T-helper 1 cell treated with Interleukin-12 subunit alpha and Interleukin-12 subunit beta and Interleukin-4 antibody, amounts not matched to agents 30 ng/mL and 1 ng/mL, for 36 hours (primary cell): Measurements from ENCODE around the gene FAM163A. TPM values are rescaled to one million over a fixed set of nuclear protein-coding genes. Genes with fewer than 3 reads are reported as not detected.
"Not testable (repeated sequence)": the region's sequence is repeated elsewhere in the genome, so short reads cannot be mapped to it uniquely, and the experiment has no call there.

Experiments used
- intact Hi-C: fragments of 100-400 bp; cut with micrococcal nuclease; formaldehyde crosslinking; loops from one replicate; pipeline ENCODE4 v1.15.1; 2024
- total RNA-seq: library from RNA; stranded (reverse); gene quantifications from 2 replicates; pipeline ENCODE4 v1.2.3, GENCODE V29; 2022

FAM163A gene
- total RNA-seq, 1 donor from 2014 or later: not detected

DNA sequence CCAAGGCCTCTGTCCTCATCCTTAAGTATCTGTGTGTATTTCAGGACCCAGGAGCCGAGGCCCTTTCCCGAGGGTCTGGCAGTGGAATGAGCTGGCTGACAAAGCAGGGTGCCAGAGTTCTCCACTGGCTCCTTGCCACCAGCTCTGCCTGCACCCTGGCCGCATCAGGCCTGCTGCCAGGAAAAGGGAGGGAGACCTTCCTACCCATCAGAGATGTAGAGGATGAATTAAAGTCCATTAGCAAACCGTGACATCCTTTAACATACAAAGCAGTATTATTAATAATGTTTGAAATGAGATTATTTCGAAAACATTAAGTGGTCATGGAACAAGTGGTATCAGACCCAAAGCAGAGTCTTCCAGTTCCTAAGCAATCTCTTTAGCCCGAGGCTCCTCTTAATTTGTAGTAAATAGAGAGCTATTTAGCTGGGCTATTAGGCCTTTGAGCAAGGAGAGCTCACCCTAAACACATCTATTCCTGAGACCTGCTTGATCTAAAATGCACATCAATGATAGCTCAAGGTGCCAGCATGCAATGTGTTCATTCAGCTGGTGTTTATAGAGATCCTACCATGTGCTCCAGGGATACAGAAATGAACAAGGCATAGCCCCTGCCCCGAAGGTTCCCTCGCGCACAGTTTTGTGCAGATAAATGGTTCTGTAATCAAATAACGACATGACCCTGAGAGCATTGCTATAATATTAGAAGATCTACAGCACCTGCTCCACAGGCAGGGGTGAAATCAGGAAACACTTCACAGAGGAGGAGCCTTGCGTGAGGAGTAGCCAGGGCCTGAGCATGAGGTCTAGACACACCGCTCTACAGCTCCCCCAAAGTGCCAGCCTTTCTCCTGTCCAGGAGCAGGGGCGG is 44.0 kb downstream of the FAM163A start:
- intact Hi-C loops: no loop called here

- intact Hi-C loops: no loop called here
Measured at GRCh38 chr1:179788259-179788658, 45.2 kb downstream of the FAM163A start.

DNA sequence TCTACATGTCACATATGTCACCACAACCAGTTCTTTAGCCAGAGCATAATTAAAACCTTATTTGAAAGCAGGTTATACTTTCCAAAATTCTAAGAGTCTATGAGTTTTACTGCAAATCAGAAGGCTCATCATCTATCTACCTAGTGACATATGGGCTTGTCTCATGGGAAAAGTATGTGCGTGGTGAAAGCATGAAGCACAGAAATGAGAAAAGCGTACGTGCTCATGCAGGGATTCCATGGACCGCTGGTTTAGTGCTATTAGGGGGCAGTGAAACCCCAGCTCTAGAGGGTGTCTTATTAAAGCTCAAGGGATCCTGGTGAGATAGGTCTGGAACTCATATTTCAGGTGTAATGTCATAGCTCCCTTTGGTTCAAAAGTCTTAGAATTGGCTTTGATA is 50.2 kb downstream of the FAM163A start:
- intact Hi-C loops: no loop called here

DNA sequence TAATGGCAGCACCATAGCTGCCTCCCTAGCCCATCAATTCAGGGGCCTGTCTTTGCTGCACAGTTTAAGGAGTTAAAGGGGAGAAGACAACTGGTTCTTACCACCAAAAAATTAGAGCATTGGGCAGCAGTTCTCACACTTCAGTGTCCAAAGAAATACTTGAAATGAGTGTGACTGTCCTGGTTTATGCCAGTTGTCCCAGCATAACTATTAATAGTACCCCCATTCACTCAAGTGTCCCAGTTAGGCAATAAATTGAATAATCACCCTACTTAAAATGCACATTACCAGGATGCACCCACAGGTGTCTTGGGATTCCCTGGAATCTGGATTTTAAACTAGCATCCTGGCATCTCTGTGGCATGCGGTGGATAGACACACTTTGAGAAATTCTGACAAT is 51.1 kb downstream of the FAM163A start:
- intact Hi-C loops: no loop called here

DNA sequence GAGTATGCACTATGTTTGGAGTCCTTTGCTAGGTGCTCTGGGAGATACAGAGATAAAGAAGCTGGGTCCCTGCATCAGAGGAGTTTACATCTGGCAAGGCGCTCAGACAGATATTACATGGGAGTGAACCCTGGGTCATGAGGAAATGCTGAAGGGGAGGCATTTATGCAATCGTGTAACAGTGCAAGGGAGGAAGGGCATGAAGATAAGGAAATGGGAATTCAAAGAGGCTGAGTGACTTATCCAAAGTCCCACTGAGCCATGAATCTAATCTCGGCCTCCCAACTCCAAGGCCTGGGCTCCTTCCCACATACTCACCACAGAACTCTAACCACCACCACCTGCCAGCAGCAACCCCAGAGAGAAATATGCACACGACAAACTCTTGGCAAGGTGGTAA is 51.6 kb downstream of the FAM163A start:
- intact Hi-C loops: no loop called here

DNA sequence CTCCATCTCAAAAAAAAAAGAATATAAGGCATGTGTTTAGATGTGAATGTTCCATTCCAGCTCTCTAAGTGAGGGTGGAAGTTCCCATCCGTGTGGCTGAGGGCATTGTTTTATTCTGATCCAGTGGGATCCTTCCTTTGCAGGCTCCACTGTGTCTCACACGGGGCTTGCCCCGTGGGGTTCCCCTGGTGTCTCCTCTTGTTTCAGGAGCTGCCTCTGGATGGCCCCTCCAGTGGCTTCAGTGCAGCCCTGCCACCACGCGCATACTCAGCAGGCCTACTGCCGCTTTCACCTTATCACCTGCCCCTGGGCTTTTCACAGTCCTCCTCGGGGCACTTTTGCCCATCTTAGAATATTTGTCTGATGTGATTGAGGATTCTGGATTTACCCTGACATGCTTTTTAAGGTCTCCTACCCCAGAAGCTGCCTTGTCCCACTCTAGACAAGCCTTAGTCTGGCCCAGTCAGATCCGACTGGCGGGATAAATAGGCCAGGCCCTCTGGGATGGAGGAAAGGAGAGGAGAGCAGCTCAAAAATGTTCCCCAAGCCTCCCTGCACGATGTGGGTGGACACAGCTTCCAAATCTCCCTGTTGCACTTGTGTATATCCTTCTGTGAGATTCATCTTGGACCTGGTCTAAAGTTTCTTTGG is 55.2 kb downstream of the FAM163A start:
- intact Hi-C loops: no loop called here

- intact Hi-C loops: no loop called here
Measured at GRCh38 chr1:179798864-179799516, 55.9 kb downstream of the FAM163A start.

- intact Hi-C loops: no loop called here
Measured at GRCh38 chr1:179800481-179800880, 57.4 kb downstream of the FAM163A start.

- intact Hi-C loops: no loop called here
Measured at GRCh38 chr1:179803104-179803503, 60.0 kb downstream of the FAM163A start.

DNA sequence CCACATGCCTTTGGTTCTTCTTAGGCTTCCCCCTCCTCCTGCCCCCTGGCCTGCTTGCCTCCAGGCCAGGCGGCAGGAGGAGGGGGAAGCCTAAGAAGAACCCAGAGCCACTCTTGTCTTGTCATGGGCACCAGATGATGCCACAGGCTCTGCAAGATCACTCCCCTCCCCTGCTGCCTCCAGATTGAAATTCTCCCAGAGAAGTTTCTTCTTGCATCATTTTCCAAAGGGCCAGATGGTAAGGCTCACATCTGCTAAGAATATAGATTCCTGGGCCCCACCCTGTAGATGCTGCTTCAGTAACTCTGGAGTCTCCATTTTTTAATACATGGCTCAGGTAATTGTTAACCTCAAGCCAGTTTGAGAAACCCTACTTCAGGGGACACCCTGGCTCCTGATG is 60.8 kb downstream of the FAM163A start:
- intact Hi-C loops: no loop called here

GRCh38 chr1:179804417-179804816 is 61.3 kb downstream of the FAM163A start:
- intact Hi-C loops: not testable (repeated sequence)

DNA sequence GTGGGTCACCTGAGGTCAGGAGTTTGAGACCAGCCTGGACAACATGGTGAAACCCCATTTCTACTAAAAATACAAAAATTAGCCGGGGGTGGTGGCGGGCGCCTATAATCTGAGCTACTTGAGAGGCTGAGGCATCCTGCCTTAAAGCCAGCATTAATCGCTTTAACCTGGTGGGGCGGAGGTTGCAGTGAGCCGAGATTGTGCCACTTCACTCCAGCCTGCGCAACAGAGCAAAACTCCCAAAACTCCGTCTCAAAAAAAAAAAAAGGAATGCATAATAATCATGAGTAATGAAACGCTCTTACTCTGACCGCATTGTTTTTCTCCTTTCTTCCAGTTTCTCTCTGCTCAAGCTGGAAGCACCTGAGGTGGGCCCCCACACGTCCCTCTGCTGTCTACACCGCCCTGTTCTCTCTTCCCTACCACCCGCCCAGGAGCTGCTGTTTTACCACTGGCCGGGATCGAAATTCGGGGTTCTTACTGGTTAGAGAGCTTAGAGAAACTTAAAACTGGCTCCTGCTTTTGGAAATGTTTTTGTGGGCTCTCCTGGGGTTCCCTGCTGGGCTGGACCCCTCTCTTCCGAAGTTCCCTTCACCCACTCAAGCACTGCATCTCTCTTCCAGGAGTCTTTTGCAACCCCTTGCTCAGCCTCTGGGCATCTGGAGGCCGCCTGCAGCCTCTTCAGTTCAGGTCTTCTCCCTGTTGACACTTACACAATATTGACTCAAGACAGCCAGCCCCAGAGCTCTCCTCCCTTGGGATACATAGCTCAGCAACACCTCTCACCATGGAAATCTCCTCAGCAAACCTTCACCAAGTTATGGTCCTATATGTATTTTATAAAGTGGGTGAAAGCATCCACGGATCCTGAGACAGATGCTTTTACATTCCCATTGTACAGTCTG is 62.5 kb downstream of the FAM163A start:
- intact Hi-C loops: no loop called here

GRCh38 chr1:179806333-179806732 is 63.2 kb downstream of the FAM163A start:
- intact Hi-C loops: no loop called here

DNA sequence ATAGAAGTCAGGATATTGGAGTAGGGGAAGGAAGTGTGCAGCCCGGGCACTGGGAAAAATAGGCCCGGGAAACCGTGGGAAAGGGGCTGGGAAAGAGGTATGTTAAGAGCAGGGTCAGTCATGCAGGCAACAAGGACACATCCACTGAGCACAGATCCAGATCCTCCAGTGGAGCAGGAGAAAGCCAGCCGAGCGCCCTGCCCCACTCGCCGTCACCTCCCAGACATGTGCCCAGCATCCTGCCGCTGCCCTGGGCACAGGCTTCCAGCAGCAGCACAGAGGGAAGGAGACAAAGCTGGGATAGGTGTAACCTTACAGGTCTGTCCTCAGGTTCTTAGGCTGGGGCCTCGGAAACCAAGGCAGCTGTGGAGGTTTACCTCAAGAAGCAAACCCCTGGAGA is 64.2 kb downstream of the FAM163A start:
- intact Hi-C loops: no loop called here

DNA sequence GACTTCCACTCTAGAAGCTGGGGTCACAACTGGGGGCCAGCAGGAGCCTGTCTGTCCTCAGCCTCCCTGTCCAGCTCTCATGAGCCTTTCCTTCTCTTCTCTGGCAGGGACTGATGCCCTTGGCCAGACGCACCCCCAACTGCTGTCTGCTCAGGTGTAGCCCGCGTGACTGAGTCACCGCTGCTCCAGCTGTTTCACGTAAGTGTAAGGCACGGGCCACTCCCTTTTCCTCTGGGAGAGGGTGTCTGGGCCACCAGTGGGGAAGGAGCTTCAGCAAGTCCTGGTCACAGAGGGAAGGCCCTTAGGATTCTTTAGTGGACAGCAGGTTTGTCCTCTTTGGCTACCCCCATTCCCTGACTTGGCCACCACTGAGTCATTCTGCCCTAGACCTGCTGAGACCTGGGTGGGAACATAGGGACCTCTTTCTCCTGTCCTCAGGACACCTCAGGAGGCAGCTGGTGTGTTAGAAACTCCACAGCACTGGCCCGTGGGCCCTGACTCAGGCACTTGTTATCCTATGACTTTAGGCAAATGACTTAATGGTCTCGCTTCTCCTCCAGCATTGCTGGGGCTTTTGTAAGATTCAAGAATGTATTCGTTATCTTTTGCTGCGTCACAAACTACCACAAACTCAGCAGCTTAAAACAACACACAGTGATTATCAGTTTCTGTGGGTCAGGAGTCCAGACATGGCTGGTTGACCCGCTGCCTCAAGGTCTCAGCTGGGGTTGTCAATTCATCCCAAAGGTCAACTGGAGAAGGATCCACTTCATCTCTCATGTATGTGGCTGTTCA is 64.8 kb downstream of the FAM163A start:
- intact Hi-C loops: no loop called here

GRCh38 chr1:179808503-179808902 is 65.4 kb downstream of the FAM163A start:
- intact Hi-C loops: no loop called here

DNA sequence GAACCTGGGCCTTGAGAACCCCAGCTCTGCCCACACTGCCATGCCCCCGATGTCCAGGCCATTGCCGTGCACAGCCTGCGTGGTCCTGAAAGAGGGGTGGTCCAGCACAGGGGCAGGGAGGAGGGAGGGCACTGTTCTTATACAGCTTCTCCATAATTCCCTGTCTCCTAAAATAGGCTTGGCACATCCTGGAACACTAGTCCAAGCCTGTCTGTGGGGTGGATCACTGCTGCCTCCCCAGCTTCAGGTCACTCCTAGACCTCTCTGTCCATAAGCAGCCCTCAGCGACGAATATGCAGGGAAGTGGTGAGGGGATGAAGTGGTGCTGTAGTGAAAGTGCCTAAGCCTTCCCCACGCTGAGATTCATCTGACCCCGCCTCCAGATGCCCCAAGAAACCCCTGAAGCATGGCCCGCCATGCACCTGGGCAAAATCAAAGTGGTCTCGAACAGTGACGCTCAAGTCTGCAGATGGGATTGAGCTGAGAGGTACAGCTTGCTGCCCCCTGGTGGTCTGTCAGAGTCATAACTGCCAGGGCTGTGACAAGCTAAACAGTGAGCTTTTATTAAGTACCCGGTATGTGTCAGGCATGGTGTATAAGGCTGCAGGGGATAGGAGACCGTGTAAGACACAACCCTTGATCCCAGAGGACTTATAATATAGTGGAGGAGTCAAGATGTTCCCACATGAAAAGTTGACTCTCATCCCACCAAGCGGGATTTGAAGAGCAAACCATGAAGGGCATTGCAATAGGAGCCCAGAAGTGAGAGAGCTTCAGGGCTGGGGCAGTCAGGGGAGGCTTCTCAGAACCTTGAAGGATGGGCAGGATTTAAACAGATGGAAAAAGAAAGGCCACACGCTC is 66.6 kb downstream of the FAM163A start:
- intact Hi-C loops: loop anchor here (1.0 to 5.0 kb wide), 2 partner anchors 103 to 1037 kb away; no protein-coding TSS in a partner anchor

- intact Hi-C loops: loop anchor here (1.0 to 5.0 kb wide), 2 partner anchors 104 to 1038 kb away; no protein-coding TSS in a partner anchor
Measured at GRCh38 chr1:179810367-179810715, 67.2 kb downstream of the FAM163A start.
